Bronchial epithelial cell (primary cell): Measurements from ENCODE around the gene CAMSAP1. TPM values are rescaled to one million over a fixed set of nuclear protein-coding genes. Genes with fewer than 3 reads are reported as not detected.

Experiments used
- DNase-seq: peaks from one replicate; pipeline ENCODE4 v3.0.0-alpha.2; 2010; ENCODE audit warnings: low read depth
- FAIRE-seq: peaks from 2 replicates; lab custom pipeline; 2011; peaks lifted over from hg19 to GRCh38; lab: Jason Lieb, UNC
- H3K27me3 ChIP-seq: 2 replicates; pipeline ENCODE4 v1.5.1; 2011; ENCODE audit warnings: low read length; ENCODE audit not compliant: control insufficient read depth, insufficient read depth
- H3K36me3 ChIP-seq: 2 replicates; pipeline ENCODE4 v1.5.1; 2011; ENCODE audit warnings: low read length; ENCODE audit not compliant: control insufficient read depth, insufficient read depth
- H3K4me3 ChIP-seq: 2 replicates; pipeline ENCODE4 v1.5.1; 2011; ENCODE audit warnings: mild to moderate bottlenecking, low read depth, low read length, control low read depth
- CTCF ChIP-seq: IDR thresholded peaks from 2 replicates; pipeline ENCODE4 v1.5.1; 2011; ENCODE audit warnings: mild to moderate bottlenecking, moderate library complexity, low read length, control low read depth, inconsistent platforms; ENCODE audit not compliant: insufficient read depth, severe bottlenecking
- total RNA-seq: library from RNA; depleted of rRNA; stranded (reverse); fragments of >200 nt; gene quantifications from 2 replicates; pipeline ENCODE4 v1.2.1, GENCODE V29; 2014

The CAMSAP1 gene
- total RNA-seq, 1 donor from 2014 or later: 23.2 TPM

- H3K27me3 ChIP-seq: no peaks in the 10 kb centered on the region
- no peak overlapping the region for H3K4me3 ChIP-seq
- peak; percentile 32 for DNase-seq
- FAIRE-seq: no peak
- TF ChIP-seq CTCF: no peak
- peaks cover 9% of the 10 kb centered on the region for H3K36me3 ChIP-seq
These were observed 56.6 kb downstream of the CAMSAP1 start for GRCh38 chr9:135850737-135851136.

GRCh38 chr9:135849181-135849580 lies 58.2 kb downstream of the CAMSAP1 start:
- Histone ChIP-seq H3K27me3 (no peaks in the 10 kb centered on the region), H3K36me3 (peaks cover 9% of the 10 kb centered on the region), H3K4me3 (no peak overlapping the region)
- DNase-seq: no peak
- FAIRE-seq: no peak
- TF ChIP-seq CTCF: no peak

GRCh38 chr9:135848341-135849047 lies 58.9 kb downstream of the CAMSAP1 start:
- peaks cover 9% of the 10 kb centered on the region for H3K36me3 ChIP-seq
- no peak overlapping the region for H3K4me3 ChIP-seq
- DNase-seq (no peak), FAIRE-seq (no peak)
- no peak for TF ChIP-seq CTCF
- H3K27me3 ChIP-seq: no peaks in the 10 kb centered on the region

GRCh38 chr9:135847833-135848232 lies 59.5 kb downstream of the CAMSAP1 start:
- DNase-seq (no peak), FAIRE-seq (no peak)
- no peaks in the 10 kb centered on the region for H3K27me3 ChIP-seq
- peaks cover 7% of the 10 kb centered on the region for H3K36me3 ChIP-seq
- no peak for TF ChIP-seq CTCF
- H3K4me3 ChIP-seq: no peak overlapping the region

- H3K36me3 ChIP-seq: peaks cover 4% of the 10 kb centered on the region
- no peak for TF ChIP-seq CTCF
- H3K27me3 ChIP-seq: no peaks in the 10 kb centered on the region
- H3K4me3 ChIP-seq: no peak overlapping the region
- FAIRE-seq (no peak), DNase-seq (no peak)
These were observed 66.8 kb downstream of the CAMSAP1 start for GRCh38 chr9:135840539-135840938.

- DNase-seq: no peak
- no peak for FAIRE-seq
These were observed 67.2 kb downstream of the CAMSAP1 start for GRCh38 chr9:135840107-135840506.

More at GRCh38 chr9:135840107-135840506, 67.2 kb downstream of the CAMSAP1 start:
- TF ChIP-seq CTCF: no peak
- no peak overlapping the region for H3K4me3 ChIP-seq
- H3K27me3 ChIP-seq: no peaks in the 10 kb centered on the region
- H3K36me3 ChIP-seq: peaks cover 4% of the 10 kb centered on the region
